B cell (primary cell): ENCODE data around the gene MYO1G. TPM values are rescaled to one million over a fixed set of nuclear protein-coding genes. Genes with fewer than 3 reads are reported as not detected.

Experiments
- ATAC-seq: fragments of 200-7000 bp; cut with Tn5 transposase; one replicate; pipeline ENCODE4 v1.10.0; 2021; ENCODE audit warnings: low read depth, mild to moderate bottlenecking, moderate number of reproducible peaks, moderate library complexity
- CTCF ChIA-PET: fragments of 350-600 bp; sonication (Branson Sonifier 250); formaldehyde crosslinking; loops from one replicate; lab custom pipeline; 2021; ENCODE audit warnings: antibody characterized with exemption, inconsistent platforms; lab: Charles Lee
- POLR2A ChIA-PET: fragments of 350-600 bp; sonication (Branson Sonifier 250); formaldehyde crosslinking; loops from one replicate; lab custom pipeline; 2021; ENCODE audit warnings: antibody characterized with exemption; lab: Charles Lee
- DNase-seq: peaks from one replicate; pipeline ENCODE4 v3.0.0; 2013
- H2AFZ ChIP-seq: 2 replicates; pipeline ENCODE4 v1.6.1; 2012; ENCODE audit warnings: mild to moderate bottlenecking, low read depth, low read length; ENCODE audit not compliant: insufficient read depth, poor library complexity, severe bottlenecking
- H3K27ac ChIP-seq, 2 donors: 1 replicate in 1 of 2; 2 replicates in 1 of 2; pipeline ENCODE4 v1.5.1; 2012 to 2013; ENCODE audit warnings: low read length in 2 of 2, mild to moderate bottlenecking in 2 of 2, moderate library complexity in 1 of 2
- H3K27me3 ChIP-seq, 4 experiments: fragments of 200-600 bp in 1 of 4; sonication (generic) in 1 of 4; replicated peaks in 1 of 4; 1 replicate in 2 of 4; 2 replicates in 2 of 4; pipeline versions ENCODE4 v1.6.1 to v1.7.0; 2013 to 2016; ENCODE audit warnings: low read length in 3 of 4, mild to moderate bottlenecking in 2 of 4, mixed read lengths in 1 of 4, moderate library complexity in 1 of 4; ENCODE audit not compliant: insufficient read depth in 4 of 4, control insufficient read depth in 3 of 4; ENCODE audit errors: control extremely low read depth in 1 of 4
- H3K36me3 ChIP-seq, 2 experiments: replicated peaks in 1 of 2; 1 replicate in 1 of 2; 2 replicates in 1 of 2; pipeline versions ENCODE4 v1.6.1 to v1.7.1; 2013; ENCODE audit warnings: low read length in 1 of 2; ENCODE audit not compliant: insufficient read depth in 2 of 2, control insufficient read depth in 1 of 2; ENCODE audit errors: control extremely low read depth in 1 of 2, extremely low read depth in 1 of 2
- H3K4me1 ChIP-seq, 2 donors: fragments of 200-600 bp in 1 of 2; sonication (generic) in 1 of 2; 1 replicate in 1 of 2; 2 replicates in 1 of 2; pipeline versions ENCODE4 v1.5.1 to v1.6.1; 2013 to 2017; ENCODE audit warnings: low read length in 2 of 2; ENCODE audit not compliant: control insufficient read depth in 2 of 2, insufficient read depth in 2 of 2
- H3K4me2 ChIP-seq: replicated peaks from 2 replicates; pipeline ENCODE3; 2012; ENCODE audit warnings: mild to moderate bottlenecking, low read depth, low read length; ENCODE audit not compliant: poor library complexity, severe bottlenecking
- H3K4me3 ChIP-seq, 5 experiments: fragments of 200-600 bp in 1 of 5; sonication (generic) in 1 of 5; 1 replicate in 3 of 5; 2 replicates in 2 of 5; pipeline versions ENCODE4 v1.5.1 to v1.7.0; 2011 to 2016; ENCODE audit warnings: low read length in 4 of 5, mild to moderate bottlenecking in 4 of 5, low read depth in 2 of 5, control low read depth in 1 of 5, moderate library complexity in 1 of 5; ENCODE audit not compliant: insufficient read depth in 1 of 5; ENCODE audit errors: control extremely low read depth in 1 of 5, extremely low read depth in 1 of 5
- H3K79me2 ChIP-seq: fragments of 200-600 bp; sonication (generic); one replicate; pipeline ENCODE4 v1.6.0; 2016; ENCODE audit warnings: low read length; ENCODE audit not compliant: control insufficient read depth, insufficient read depth
- H3K9ac ChIP-seq: fragments of 200-600 bp; sonication (generic); 2 replicates; pipeline ENCODE4 v1.6.1; 2017; ENCODE audit warnings: mild to moderate bottlenecking, low read length, moderate library complexity
- H3K9me3 ChIP-seq, 3 donors: one replicate each; pipeline versions ENCODE4 v1.6.1 to v1.7.1; 2013; ENCODE audit warnings: low read length in 2 of 3; ENCODE audit not compliant: control insufficient read depth in 2 of 3, insufficient read depth in 1 of 3; ENCODE audit errors: control extremely low read depth in 1 of 3
- H4K20me1 ChIP-seq: 2 replicates; pipeline ENCODE4 v1.6.0; 2012; ENCODE audit warnings: mild to moderate bottlenecking, low read length; ENCODE audit not compliant: insufficient read depth, control insufficient read depth, poor library complexity, severe bottlenecking
- H3K27ac Mint-ChIP-seq: one replicate; pipeline ENCODE4 v1.8.0; 2021; ENCODE audit warnings: mixed read lengths
- H3K27me3 Mint-ChIP-seq: one replicate; pipeline ENCODE4 v1.8.0; 2021; ENCODE audit warnings: mixed read lengths
- H3K4me1 Mint-ChIP-seq: one replicate; pipeline ENCODE4 v1.8.0; 2021; ENCODE audit warnings: mixed read lengths
- H3K4me3 Mint-ChIP-seq: one replicate; pipeline ENCODE4 v1.8.0; 2021; ENCODE audit warnings: mixed read lengths
- H3K9me3 Mint-ChIP-seq: one replicate; pipeline ENCODE4 v1.8.0; 2022; ENCODE audit warnings: mixed read lengths; ENCODE audit not compliant: insufficient read depth
- CTCF ChIP-seq: fragments of 200-600 bp; IDR thresholded peaks from one replicate; pipeline ENCODE4 v1.8.0; 2022; ENCODE audit warnings: antibody characterized with exemption, mild to moderate bottlenecking
- EZH2 ChIP-seq: IDR thresholded peaks from 2 replicates; pipeline ENCODE4 v1.6.1; 2012; ENCODE audit warnings: borderline replicate concordance, low read depth, mild to moderate bottlenecking, moderate library complexity, low read length; ENCODE audit not compliant: insufficient read depth, poor library complexity, severe bottlenecking
- WGBS: methylation state at CpG from one replicate; pipeline ENCODE4 v1.1.5; 2013; ENCODE audit warnings: missing lambda C conversion rate; ENCODE audit not compliant: insufficient coverage; 5-methylcytosine and 5-hydroxymethylcytosine counted together
- intact Hi-C: fragments of 100-400 bp; cut with micrococcal nuclease; formaldehyde crosslinking; loops from one replicate; pipeline ENCODE4 v1.10.0; 2022
- polyA plus RNA-seq: library from polyadenylated mRNA; depleted of rRNA; stranded (reverse); fragments of >200 nt; gene quantifications from 2 replicates; pipeline ENCODE4 v1.2.3, GENCODE V29; 2012
- total RNA-seq, 2 donors: library from RNA; stranded (reverse); fragments of 120-200 nt in 1 of 2; gene quantifications; 1 replicate in 1 of 2; 2 replicates in 1 of 2; pipeline versions ENCODE4 v1.2.3 to v1.2.4, GENCODE V29; 2013 to 2022

Gene MYO1G
- total and polyA plus RNA-seq, 2 donors (not counting 1 experiment from before 2014, with no cell fraction given), result 104 to 239 TPM

GRCh38 chr7:45020915-45021314, 42.1 kb upstream of the MYO1G start:
- Mint-ChIP-seq H3K4me3 (no peak overlapping the region), H3K9me3 (no peaks in the 10 kb centered on the region), H3K27ac (peak overlapping the region; percentile 10), H3K27me3 (no peaks in the 10 kb centered on the region), H3K4me1 (peaks cover 40% of the 10 kb centered on the region)
- DNase-seq, result no peak
- H3K4me1 ChIP-seq, result peaks cover 15 to 21% of the 10 kb centered on the region in 2 donors
- no peak overlapping the region for H3K4me3 ChIP-seq
- H3K9me3 ChIP-seq, result no peaks in the 10 kb centered on the region
- ChIA-PET CTCF (interaction anchor here (0.7 kb wide), 1 partner anchor 16 kb away, joined by 3 read pairs; no protein-coding TSS in a partner anchor), POLR2A (interaction anchor here (0.6 to 2.5 kb wide), 3 partner anchors 20 to 949 kb away, joined by 3 to 12 read pairs (median 4); partner anchors contain the start of gene CCM2)
- no peak overlapping the region for H3K4me2 ChIP-seq
- H3K27me3 ChIP-seq, result no peaks in the 10 kb centered on the region
- H3K79me2 ChIP-seq, result peaks cover 80% of the 10 kb centered on the region
- no peak overlapping the region for H2AFZ ChIP-seq
- ATAC-seq, result no peak
- H3K9ac ChIP-seq, result no peak overlapping the region
- peaks cover 0 to 4% of the 10 kb centered on the region in 2 experiments for H3K36me3 ChIP-seq
- TF ChIP-seq EZH2 (no peak), CTCF (no peak)
- WGBS, result 90% methylated on average over 5 of the region's 5 CpGs
- no peak overlapping the region for H3K27ac ChIP-seq
- intact Hi-C loops, result loop anchor here (10.0 kb wide), 1 partner anchor 976 kb away; the partner anchor contains the start of gene DBNL
- H4K20me1 ChIP-seq, result no peaks in the 10 kb centered on the region

- H3K9ac ChIP-seq, result no peak overlapping the region
- no peak overlapping the region for H3K27ac ChIP-seq
- TF ChIP-seq CTCF (no peak), EZH2 (no peak)
- WGBS, result 94% methylated on average over 2 of the region's 3 CpGs
- Mint-ChIP-seq H3K27ac (no peak overlapping the region), H3K4me1 (peaks cover 22% of the 10 kb centered on the region), H3K9me3 (no peaks in the 10 kb centered on the region), H3K27me3 (no peaks in the 10 kb centered on the region), H3K4me3 (no peak overlapping the region)
- H2AFZ ChIP-seq, result no peak overlapping the region
- intact Hi-C loops, result no loop called here
- no peak overlapping the region for H3K4me3 ChIP-seq
- peaks cover 4% of the 10 kb centered on the region for H4K20me1 ChIP-seq
- H3K4me2 ChIP-seq, result no peak overlapping the region
- POLR2A ChIA-PET, result no interaction called here
- no peaks in the 10 kb centered on the region for H3K9me3 ChIP-seq
- H3K79me2 ChIP-seq, result peaks cover 76% of the 10 kb centered on the region
- CTCF ChIA-PET, result no interaction called here
- DNase-seq, result no peak
- ATAC-seq, result no peak
- H3K4me1 ChIP-seq, result peaks cover 10 to 14% of the 10 kb centered on the region in 2 donors
- peaks cover 3 to 4% of the 10 kb centered on the region in 2 experiments for H3K36me3 ChIP-seq
- H3K27me3 ChIP-seq, result no peaks in the 10 kb centered on the region
Measured at GRCh38 chr7:45017253-45017652, 38.4 kb upstream of the MYO1G start.
